ENCODE measurements around the gene CHST3.

Gene CHST3

GRCh38 chr10:72035252-72035887 lies 71.2 kb downstream of the CHST3 start:
- DNase-seq, result no peak

DNA sequence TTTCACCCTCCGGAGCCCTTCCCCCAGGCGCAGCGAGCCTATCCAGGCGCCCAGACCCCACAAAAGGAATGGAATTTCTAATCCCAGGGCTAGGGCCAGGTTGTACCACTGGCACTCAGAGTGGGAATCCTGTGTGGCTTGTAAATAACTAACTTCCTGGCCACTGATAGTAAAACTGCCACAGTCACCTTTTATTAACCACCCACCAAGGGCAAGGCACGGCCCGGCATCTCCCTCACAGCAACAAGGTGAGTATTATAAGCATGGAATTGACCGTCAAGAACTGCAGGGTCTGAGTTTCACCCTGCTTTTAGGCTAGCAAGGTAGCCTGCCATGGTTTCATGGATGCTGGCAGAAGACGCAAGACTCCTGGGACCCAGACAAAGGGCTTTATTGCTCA lies 73.1 kb downstream of the CHST3 start:
- DNase-seq, result no peak

DNA sequence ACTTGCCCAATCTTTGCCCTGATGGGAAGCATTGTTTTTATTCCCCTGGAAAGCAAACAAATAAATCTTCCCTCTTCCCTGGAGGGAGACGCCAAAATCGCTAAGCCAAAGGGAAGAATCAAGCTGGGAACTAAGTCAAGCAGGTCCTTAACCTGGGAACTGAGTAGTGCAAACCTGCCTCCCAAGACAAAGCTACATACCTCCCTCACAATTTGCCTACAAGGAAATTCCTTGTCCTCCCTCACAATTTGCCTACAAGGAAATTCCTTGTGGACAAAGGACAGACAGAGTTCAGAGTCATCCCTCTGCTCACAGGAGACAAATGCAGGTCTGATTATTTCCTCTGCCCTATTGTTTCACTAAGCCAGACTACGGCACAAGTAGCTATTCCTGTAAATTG lies 73.6 kb downstream of the CHST3 start:
- DNase-seq, result no peak

DNA sequence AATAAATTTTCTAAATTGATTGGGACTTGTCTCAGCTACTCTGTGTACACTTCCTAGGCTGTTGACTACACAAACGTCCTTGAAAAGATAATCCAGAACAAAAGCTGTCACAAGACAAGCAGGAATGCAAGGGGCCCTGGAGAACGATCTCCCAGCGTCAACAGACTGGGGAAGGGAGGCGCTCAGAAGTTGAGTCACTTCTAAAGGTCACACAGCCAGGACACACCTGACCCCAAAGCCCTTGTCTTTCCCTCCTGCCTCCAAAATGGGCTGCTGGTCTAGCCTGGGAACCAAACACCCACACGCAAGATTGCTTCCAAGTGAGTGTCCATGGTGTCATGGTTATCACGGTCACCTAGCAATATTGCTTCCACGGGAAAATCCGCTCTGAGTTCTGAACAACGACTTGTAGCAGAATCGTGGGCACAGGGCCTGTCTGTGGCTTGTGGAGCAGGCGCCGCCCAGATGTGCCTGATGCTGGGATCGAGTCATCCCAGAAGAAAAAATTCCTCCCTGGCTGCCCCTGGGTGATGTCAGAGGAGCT lies 74.3 kb downstream of the CHST3 start:
- no peak for DNase-seq

DNA sequence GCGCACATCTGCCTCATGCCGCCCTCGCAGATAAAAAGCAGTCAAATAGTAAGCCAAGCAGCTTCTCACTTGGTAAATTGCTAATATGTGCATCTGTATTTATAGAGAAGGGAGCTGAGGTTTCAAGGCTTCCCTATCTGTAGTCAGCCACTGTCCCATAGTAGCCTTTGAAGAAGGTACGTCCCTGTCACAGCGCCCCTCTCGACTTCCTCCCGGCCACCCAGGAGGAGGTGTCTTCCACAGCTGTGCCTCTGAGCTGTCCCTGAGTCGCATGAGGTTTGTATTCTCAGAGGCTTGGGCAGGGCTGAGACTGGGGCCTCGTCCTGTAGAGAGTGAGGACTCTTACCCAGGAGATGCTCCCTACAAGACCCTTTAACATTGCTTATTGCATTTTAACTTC lies 75.2 kb downstream of the CHST3 start:
- no peak for DNase-seq

GRCh38 chr10:72041491-72041890 lies 77.3 kb downstream of the CHST3 start:
- no peak for DNase-seq

GRCh38 chr10:72043016-72043834 lies 79.0 kb downstream of the CHST3 start:
- no peak for DNase-seq

- no peak for DNase-seq
Measured at GRCh38 chr10:72044417-72045041, 80.3 kb downstream of the CHST3 start.

GRCh38 chr10:72045586-72045985 lies 81.4 kb downstream of the CHST3 start:
- no peak for DNase-seq

DNA sequence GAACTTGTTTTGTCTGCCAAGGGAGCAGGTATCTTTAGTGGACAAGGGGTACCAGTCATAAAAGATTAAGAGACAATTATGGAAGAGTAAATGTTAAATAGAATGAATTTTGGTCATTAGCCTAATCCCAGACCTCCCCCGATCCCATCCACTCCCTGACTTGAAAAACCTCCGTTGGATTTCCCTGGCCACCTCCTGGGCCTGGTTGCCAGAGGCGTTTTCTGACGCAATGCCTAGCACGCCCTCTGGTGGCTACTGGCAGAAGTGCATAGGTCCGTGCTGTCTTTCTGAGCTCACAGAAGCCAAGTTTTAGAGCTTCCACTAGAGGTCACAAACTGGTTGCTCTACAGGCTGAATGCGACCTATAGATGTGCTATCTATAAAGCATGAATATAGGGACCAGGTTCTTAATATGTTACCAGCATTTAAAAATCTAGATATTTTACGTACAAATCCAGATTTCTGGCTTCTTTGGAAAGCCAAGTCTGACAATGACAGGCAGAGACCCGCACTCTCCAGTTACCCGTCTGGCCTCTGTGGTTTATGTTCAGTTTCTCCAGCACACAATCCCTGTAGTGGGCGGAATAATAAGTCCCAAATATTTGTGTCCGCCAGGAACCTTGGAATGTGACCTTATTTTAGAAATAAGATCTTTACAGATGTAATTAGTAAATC lies 84.4 kb downstream of the CHST3 start:
- DNase-seq, result peak; percentile 65

DNA sequence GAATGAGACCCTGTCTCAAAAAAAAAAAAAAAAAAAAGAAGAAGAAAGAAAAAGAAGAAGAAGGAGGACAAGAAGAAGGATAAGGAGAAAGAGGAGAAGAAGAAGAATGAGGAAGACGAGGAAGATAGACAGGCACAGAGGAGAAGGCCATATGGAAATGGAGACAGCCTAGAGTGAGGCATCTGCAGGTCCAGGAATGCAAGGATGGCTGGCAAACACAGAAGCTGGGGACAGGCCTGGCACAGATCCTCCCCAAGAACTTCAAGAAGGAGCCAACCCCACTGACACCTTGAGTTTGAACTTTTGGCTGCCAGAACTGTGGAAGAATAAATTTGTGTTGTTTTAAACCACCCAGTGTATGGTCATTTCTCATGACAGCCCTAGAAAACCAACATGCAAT lies 85.3 kb downstream of the CHST3 start:
- DNase-seq, result no peak

DNA sequence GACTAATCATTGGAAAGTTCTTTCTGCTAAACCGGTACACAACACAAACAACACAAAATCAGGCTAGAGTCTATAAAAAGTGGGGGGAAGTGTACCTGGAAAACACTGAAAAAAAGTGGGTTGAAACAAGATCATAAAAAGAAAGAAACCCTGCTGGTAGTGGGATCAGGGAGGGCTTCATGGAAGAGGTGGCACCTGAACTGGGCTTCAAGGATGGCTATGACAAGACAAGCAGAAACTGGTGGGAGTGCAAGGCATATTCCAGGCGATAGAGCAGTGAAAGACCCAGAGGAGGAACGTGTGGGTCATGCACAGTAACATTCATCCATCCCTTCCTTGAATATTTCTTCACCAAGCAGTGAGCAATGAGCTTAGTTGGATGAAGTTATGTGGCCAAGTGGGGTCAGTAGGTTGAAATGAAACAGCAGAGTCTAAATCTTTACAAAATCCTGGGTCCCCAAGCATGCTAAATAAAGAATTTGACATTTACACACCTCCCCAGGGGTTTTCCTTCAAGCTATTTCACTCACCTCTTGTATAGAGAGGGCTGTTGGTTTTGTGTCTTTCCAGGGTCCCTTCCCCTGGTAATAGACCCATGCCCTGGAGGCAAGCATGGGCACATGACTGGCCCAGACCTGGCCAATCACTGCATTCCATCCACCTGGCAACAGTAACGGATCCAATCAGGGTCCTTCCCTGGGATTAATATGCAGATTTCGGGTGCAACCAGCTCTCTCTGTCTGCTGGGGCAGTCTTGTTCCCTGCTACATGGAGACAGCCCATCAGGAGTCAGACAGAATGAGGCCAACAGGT lies 86.0 kb downstream of the CHST3 start:
- no peak for DNase-seq

DNA sequence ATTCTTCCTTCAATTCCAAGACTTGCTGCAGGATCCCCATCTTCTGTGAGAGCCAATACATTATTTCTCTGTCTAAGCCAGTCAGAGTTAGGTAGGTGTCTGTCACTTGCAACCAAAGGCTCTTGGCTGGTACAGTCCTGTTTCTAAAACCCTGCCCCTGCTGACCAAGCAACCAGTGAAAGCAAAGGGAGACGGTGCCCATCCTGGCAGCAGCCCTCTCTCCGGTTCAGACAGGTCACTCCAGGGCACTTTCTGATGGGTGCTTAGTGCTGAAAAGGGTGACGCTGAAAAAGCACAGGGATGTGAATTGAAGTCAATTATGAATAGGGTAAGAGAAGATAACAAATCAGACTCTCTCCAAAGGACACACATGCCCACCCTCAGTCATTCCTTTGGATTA lies 86.7 kb downstream of the CHST3 start:
- no peak for DNase-seq

GRCh38 chr10:72053690-72054089 lies 89.5 kb downstream of the CHST3 start:
- DNase-seq, result no peak

DNA sequence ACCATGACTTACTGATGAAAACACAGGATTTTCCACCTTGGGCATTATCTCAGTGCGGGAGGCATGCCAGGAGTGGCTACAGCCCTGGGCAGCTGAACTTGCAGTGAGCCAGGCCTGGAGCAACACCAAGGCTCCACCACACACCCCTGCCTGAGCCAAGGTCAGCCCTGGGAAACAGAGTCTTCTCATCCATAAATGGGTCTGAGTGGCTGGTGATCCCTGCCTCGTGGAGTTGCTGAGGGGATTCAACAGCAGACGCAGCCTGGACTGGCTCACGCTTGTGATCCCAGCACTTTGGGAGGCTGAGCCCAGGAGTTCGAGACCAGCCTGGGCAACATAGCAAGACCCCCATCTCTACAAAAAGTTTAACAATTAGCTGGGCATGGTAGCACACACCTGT lies 91.9 kb downstream of the CHST3 start:
- DNase-seq, result no peak

- no peak for DNase-seq
Measured at GRCh38 chr10:72056932-72057751, 92.9 kb downstream of the CHST3 start.

- DNase-seq, result no peak
Measured at GRCh38 chr10:72058347-72058898, 94.2 kb downstream of the CHST3 start.

GRCh38 chr10:72058989-72059842 lies 95.0 kb downstream of the CHST3 start:
- DNase-seq, result no peak

- no peak for DNase-seq
Measured at GRCh38 chr10:72059843-72060822, 95.9 kb downstream of the CHST3 start.
